Stimulated activated CD4-positive, alpha-beta T cell treated with anti-CD3 and anti-CD28 coated beads, Interleukin-2, amount 100 ng/mL, for 48 hours (primary cell): ENCODE data around the gene RPS6KA2.

Experiments
- DNase-seq, 2 donors: peaks; one replicate each; pipeline ENCODE4 v3.0.0-alpha.2; 2020

The RPS6KA2 gene

GRCh38 chr6:166478782-166479592 is 148.1 kb downstream of the RPS6KA2 start:
- DNase-seq, result no peak

GRCh38 chr6:166477647-166478365 is 149.2 kb downstream of the RPS6KA2 start:
- DNase-seq, result no peak

- no peak for DNase-seq
Measured at GRCh38 chr6:166476634-166477215, 150.3 kb downstream of the RPS6KA2 start.

- DNase-seq, result no peak
Measured at GRCh38 chr6:166476061-166476591, 150.9 kb downstream of the RPS6KA2 start.

GRCh38 chr6:166474721-166475565 is 152.1 kb downstream of the RPS6KA2 start:
- DNase-seq, result no peak

- DNase-seq, result no peak
Measured at GRCh38 chr6:166473886-166474571, 153.0 kb downstream of the RPS6KA2 start.

GRCh38 chr6:166472636-166473035 is 154.4 kb downstream of the RPS6KA2 start:
- DNase-seq, result no peak

- no peak for DNase-seq
Measured at GRCh38 chr6:166471797-166472260, 155.2 kb downstream of the RPS6KA2 start.

GRCh38 chr6:166470863-166471410 is 156.1 kb downstream of the RPS6KA2 start:
- DNase-seq, result no peak

GRCh38 chr6:166470029-166470862 is 156.8 kb downstream of the RPS6KA2 start:
- no peak for DNase-seq

GRCh38 chr6:166469426-166469961 is 157.6 kb downstream of the RPS6KA2 start:
- DNase-seq, result no peak

GRCh38 chr6:166467436-166468000 is 159.5 kb downstream of the RPS6KA2 start:
- DNase-seq, result no peak

- DNase-seq, result no peak
Measured at GRCh38 chr6:166466178-166467122, 160.6 kb downstream of the RPS6KA2 start.

- DNase-seq, result no peak
Measured at GRCh38 chr6:166465671-166466087, 161.4 kb downstream of the RPS6KA2 start.

GRCh38 chr6:166465003-166465399 is 162.1 kb downstream of the RPS6KA2 start:
- no peak for DNase-seq

GRCh38 chr6:166464068-166465002 is 162.7 kb downstream of the RPS6KA2 start:
- no peak for DNase-seq

- DNase-seq, result no peak
Measured at GRCh38 chr6:166463359-166464067, 163.5 kb downstream of the RPS6KA2 start.
